HG03064 (cell line): ENCODE results near the gene OBSCN.
"Not testable (repeated sequence)": the region's sequence is repeated elsewhere in the genome, so short reads cannot be mapped to it uniquely, and the experiment has no call there.

Experiments used
- ATAC-seq: cut with Tn5 transposase; IDR thresholded peaks from one replicate; pipeline ENCODE4 v1.9.1; 2021; ENCODE audit warnings: low read depth; ENCODE audit not compliant: unreplicated experiment

The OBSCN gene

GRCh38 chr1:228171221-228171891 lies 36.5 kb upstream of the OBSCN start:
- ATAC-seq, result no peak

DNA sequence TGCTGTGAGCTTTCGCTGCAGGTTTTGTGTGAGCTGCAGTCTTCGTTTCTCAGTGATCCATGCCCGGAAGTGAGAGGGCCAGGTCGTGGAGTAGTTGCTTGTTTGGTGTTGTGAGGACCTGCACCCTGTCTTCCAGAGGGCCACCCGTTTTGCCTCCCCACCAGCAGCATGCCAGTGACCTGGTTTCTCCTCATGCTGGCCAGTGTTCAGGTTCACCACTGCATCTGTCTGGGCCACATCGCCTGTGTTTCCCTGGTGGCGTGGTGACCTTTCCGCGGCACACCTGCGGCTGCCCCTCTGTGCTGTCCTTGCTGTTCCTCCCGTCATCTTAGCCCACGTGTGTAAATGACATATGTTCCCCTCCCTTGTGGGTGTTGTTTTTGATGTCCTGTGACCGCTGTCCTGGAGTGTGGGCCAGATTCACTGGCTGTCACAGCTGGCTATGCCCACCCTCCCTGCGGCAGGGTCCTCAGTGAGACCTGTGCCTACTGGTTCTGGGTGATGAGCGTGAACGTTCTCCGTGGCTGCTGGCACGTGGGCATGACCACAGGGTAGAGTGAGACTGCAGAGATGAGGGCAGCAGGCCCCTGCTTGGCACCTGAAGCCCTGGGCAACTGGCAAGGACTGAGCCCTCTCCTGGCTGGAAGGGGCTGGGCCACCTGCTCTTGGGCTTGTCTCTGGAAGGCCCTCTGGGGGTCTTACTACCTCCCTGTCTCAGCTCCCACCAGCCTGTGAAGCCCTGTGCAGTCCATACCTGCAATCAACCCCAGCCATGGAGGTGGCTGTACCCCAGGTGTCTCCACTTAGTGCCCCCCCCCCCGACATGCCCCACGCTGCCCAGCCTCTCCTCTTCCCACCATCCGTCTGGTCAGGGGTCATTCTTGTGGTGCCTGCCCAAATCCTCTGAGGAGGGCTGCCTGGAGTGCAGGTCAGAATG lies 35.0 kb upstream of the OBSCN start:
- ATAC-seq, result no peak

- not testable (repeated sequence) for ATAC-seq
These were observed 34.0 kb upstream of the OBSCN start for GRCh38 chr1:228173528-228174481.

DNA sequence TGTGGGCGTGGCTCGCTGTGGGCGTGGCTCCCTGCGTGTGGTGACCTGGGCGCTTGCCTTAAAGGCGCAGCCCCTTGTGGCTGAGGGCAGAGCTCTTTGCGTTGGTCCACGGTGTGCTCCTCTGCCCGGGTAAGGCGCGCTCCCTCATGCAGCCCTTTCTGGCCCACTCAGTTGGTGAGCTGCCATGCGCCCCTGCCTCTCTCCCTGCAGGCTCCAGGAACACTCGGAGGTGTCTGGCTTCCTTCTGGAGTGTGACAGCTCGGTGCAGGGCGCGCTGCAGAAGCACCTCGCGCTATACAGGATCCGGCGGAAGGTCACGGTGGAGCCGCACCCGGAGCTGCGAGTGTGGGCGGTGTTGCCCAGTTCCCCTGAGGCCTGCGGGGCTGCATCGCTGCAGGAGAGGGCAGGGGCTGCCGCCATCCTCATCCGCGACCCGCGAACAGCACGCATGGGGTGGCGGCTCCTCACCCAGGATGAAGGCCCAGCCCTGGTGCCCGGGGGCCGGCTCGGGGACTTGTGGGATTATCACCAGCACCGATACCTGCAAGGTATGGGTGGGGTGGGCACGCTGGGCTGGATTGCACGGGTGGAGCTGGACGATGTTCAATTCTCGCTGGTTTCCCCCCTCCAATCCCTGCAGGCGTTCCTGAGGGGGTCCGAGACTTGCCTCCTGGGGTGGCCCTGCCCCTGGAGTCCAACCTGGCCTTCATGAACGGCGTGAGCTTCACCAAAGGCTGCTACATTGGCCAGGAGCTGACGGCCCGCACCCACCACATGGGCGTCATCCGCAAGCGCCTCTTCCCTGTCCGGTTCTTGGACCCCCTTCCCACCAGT lies 33.1 kb upstream of the OBSCN start:
- ATAC-seq, result no peak

DNA sequence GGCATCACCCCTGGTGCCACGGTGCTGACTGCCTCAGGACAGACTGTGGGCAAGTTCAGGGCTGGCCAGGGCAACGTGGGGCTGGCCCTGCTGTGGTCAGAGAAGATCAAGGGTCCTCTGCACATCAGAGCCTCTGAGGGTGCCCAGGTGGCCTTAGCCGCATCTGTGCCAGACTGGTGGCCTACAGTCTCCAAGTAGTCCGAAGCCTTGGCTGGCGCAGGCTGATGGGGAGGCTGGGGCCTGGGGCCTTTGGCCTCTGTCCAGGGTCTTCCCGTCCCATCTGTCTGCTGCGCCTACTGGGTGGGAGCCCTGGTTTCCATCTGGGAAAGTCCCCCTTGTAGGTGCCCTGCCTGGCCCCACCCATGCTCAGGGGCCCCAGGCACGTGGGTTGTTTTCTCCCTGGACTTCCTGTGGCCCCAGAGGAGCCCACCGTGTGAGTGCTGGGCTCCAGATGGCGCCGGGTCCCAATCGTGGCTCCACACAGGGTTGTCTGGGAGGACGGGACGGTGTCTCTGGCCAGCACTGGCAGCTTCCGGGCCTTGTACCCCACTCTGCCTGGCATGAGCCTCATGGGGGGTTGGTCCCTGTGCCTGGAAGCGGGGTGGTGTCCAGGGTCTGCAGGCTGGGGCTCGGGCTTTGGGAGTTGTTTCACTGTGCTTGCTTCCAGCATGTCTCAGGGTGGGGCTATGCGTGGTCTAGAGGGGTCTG lies 32.4 kb upstream of the OBSCN start:
- no peak for ATAC-seq

- no peak for ATAC-seq
These were observed 31.8 kb upstream of the OBSCN start for GRCh38 chr1:228176024-228176395.

DNA sequence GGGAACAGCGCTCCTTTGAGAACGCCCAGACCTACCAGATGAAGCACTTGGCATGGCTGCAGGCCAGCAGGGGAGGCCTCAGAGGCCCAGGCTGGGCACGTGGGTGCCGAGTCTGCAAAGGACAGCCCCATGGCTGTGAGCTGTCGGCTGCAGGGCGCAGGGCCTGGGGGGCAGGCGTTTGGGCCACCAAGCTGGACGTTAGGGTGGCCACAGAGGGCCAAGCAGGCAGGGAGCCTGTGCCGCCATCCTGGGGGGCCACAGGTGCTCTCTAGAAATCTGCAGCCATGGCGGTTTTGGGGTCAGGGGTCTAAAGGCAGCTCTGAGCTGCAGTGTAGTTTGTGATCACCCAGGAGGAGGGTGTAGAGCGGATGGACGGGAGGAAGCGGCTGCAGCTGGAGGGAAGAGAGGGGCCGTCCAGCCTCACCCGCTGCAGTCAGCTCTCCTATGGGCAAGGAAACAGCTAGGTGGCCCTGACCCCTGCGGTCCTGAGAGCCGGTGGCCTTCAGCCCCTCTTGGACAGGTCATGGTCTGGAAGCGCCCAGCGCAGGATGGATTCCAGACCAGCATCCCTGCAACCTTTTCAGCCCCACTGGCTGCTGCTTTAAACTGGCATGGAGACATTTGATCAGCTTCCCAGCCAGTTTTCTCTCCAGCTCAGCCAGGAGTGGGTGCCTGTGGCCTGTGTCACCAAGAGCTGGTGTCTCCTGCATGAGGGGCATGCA lies 31.2 kb upstream of the OBSCN start:
- no peak for ATAC-seq

DNA sequence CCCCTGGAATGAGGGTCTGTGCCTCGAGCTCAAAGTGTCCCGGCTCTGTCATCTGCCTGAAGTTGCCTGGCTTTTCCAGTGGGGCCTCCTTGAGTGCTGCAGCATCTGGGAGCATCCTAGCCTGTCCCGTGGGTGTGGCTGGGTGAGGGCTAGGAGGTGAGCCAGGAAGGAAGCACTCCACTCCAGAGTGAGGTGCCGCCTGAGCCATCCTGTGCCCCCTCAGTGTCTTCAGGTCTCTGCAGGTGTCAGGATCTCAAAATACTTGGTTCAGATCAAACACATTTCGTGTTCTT lies 30.7 kb upstream of the OBSCN start:
- no peak for ATAC-seq

- ATAC-seq, result no peak
These were observed 29.8 kb upstream of the OBSCN start for GRCh38 chr1:228177721-228178710.

GRCh38 chr1:228178737-228179684 lies 28.8 kb upstream of the OBSCN start:
- ATAC-seq, result no peak

DNA sequence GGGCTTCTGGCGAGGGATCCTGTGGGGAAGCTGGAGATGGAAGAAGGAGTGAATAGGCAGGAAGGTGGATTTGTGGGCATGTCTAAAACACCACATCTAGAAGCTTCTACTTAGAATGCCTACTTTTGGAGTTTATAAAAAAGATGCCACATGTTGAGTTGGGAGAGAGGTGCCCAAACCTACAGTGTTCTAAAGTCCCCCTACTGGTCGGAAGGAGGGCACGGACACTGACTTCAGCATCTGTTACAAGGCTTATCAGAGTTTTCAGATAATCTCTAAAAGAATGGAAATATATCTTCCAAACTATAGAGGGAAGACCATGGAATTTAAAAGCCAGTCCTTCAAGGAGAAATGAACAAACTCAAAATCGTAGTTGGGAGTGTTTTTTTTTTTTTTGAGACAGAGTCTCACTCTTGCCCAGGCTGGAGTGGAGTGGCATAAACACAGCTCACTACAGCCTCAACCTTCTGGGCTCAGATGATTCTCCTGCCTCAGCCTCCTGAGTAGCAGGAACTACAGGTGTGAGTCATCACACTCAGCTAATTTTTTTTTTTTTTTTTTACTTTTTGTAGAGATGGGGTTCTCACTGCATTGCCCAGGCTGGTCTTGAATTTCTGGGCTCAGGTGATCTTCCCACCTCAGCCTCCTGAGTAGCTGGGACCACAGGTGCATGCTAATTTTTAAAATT lies 27.4 kb upstream of the OBSCN start:
- ATAC-seq, result no peak

DNA sequence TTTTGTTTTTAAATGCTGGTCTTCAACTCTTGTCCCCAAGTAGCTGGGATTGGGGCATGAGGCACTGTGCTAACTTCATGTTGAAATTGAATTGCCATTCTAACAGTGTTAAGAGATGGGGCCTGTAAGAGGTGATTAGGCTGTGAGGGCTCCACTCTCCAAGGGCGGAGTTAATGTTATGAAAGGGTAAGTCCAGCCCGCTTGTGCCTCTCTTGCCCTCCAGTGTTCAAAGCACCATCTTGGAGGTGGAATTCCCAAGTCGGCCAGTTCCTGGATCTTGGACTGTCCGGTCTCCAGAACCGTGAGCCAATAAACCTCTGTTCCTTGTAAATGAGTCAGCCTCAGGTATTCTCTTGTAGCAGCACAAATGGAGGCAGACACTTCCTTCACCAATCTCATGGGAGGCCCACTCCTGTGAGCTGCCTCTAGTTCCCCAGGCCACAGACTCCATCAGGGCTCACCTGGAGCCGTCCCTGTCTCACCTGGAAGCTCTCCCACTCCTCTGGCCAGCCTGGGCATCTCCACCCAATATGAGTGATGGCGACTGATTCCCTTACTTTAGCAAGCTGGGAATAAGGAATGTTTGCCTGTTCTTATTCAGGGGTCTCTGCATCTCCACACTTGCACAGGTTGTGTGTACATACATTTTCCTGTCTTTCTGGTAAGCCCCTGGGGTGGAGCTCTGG lies 26.7 kb upstream of the OBSCN start:
- no peak for ATAC-seq

DNA sequence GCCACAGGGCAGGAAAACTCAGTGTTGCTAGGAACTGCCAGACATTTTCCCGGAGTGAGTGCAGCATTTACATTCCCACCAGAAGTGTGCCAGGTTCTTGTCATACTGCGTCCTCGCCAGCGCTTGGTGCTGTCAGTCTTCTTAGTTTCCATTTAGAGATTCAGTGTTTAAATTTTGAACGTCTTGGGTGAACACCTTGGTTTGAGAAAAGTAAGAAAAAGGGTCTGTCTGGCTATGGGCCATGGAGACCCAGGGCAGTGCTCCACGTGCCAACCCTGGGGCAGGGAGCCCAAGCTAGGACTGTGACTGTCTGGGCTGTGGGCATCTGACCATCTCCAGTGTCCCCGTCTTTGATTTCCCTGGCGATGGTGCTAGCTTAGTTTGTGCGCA lies 26.2 kb upstream of the OBSCN start:
- ATAC-seq, result no peak

GRCh38 chr1:228182296-228183030 lies 25.4 kb upstream of the OBSCN start:
- ATAC-seq, result no peak

DNA sequence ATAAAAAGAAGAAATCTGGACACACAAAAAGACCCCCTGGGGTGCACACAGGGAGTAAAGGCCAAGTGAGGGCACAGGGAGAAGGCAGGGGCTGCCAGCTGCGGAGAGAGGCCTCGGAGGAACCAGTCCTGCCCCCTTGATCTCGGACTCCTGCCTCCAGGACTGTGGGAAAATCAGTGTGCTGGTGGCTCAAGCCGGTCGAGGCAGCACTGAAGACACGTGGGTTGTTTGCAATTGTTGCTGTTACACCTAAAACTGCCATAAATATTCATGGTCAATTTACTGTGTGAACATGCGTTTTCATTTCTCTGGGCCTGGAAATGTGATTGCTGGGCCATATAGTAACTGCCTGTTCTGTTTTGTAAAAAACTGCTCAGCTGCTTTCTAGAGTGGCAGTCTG lies 23.7 kb upstream of the OBSCN start:
- ATAC-seq, result no peak
